GM19240 (cell line): Measurements from ENCODE around the gene CCR4.
"Not testable (repeated sequence)": the region's sequence is repeated elsewhere in the genome, so short reads cannot be mapped to it uniquely, and the experiment has no call there.

Source experiments
- DNase-seq: peaks from one replicate; pipeline ENCODE4 v3.0.0; 2011; ENCODE audit warnings: low spot score; ENCODE audit not compliant: insufficient read length

CCR4 gene

GRCh38 chr3:32983124-32983523 lies 31.7 kb downstream of the CCR4 start:
- no peak for DNase-seq

GRCh38 chr3:32984918-32985317 lies 33.5 kb downstream of the CCR4 start:
- DNase-seq, result not testable (repeated sequence)

- no peak for DNase-seq
Observed at GRCh38 chr3:32989171-32989570, 37.7 kb downstream of the CCR4 start.

- no peak for DNase-seq
Observed at GRCh38 chr3:32990116-32990515, 38.7 kb downstream of the CCR4 start.

- DNase-seq, result no peak
Observed at GRCh38 chr3:32991781-32992180, 40.3 kb downstream of the CCR4 start.

- no peak for DNase-seq
Observed at GRCh38 chr3:32992310-32992686, 40.9 kb downstream of the CCR4 start.

- DNase-seq, result no peak
Observed at GRCh38 chr3:32994045-32994444, 42.6 kb downstream of the CCR4 start.

GRCh38 chr3:32995098-32995497 lies 43.7 kb downstream of the CCR4 start:
- DNase-seq, result no peak

- DNase-seq, result no peak
Observed at GRCh38 chr3:32996048-32996754, 44.8 kb downstream of the CCR4 start.

- DNase-seq, result no peak
Observed at GRCh38 chr3:32996755-32997091, 45.3 kb downstream of the CCR4 start.

GRCh38 chr3:32998631-32999451 lies 47.4 kb downstream of the CCR4 start:
- no peak for DNase-seq

GRCh38 chr3:33000691-33001385 lies 49.4 kb downstream of the CCR4 start:
- DNase-seq, result no peak

GRCh38 chr3:33001889-33002288 lies 50.4 kb downstream of the CCR4 start:
- DNase-seq, result no peak

GRCh38 chr3:33003308-33003707 lies 51.9 kb downstream of the CCR4 start:
- DNase-seq, result no peak

GRCh38 chr3:33004205-33004604 lies 52.8 kb downstream of the CCR4 start:
- no peak for DNase-seq

- DNase-seq, result no peak
Observed at GRCh38 chr3:33004961-33005360, 53.5 kb downstream of the CCR4 start.
